Activated CD8-positive, alpha-beta memory T cell treated with anti-CD3 and anti-CD28 coated beads for 4 hours (primary cell): ENCODE measurements around the gene BSN.
"Not testable (repeated sequence)": the region's sequence is repeated elsewhere in the genome, so short reads cannot be mapped to it uniquely, and the experiment has no call there.

Source experiments
- DNase-seq, 2 donors: peaks; one replicate each; pipeline ENCODE4 v3.0.0-alpha.2; 2020; ENCODE audit warnings: low read depth in 2 of 2

The BSN gene

GRCh38 chr3:49694409-49695070 lies 140.3 kb downstream of the BSN start:
- DNase-seq: not testable (repeated sequence)

- DNase-seq: not testable (repeated sequence)
Measured at GRCh38 chr3:49695350-49696015, 141.2 kb downstream of the BSN start.

DNA sequence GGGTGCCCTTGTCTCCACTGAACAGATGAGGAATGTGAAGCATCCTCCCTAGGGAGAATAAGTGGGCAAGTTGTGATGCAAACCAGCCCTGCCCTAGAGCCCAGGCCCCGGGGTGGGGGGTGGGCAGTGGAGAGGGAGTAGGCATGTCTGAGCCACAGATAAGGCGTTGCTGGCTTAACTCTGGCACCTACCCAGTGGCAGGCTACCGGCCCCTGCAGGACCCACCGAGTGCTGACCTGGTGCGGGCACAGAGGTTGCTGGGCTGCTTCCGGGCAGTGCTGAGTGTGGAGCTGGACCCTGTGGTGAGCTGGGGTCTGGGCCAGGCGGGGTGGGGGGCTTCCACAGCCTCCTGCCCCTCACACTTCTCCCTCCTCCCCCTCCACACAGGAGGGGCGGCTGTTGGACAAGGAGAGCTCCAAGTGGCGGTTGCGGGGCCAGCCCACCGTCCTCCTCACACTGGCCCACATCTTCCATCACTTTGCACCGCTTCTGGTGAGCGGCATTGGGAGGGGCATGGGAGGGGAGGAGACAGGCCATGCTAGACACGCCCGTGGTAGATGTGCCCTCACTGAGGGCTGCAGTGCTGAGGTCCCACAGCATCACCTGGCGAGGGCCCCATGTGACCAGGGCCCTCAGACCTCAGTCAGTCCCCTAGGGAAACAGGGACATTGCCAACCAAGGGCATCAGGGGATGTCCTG lies 145.2 kb downstream of the BSN start:
- no peak for DNase-seq

- DNase-seq: no peak
Measured at GRCh38 chr3:49700014-49700413, 145.7 kb downstream of the BSN start.

GRCh38 chr3:49700453-49701128 lies 146.3 kb downstream of the BSN start:
- no peak for DNase-seq

DNA sequence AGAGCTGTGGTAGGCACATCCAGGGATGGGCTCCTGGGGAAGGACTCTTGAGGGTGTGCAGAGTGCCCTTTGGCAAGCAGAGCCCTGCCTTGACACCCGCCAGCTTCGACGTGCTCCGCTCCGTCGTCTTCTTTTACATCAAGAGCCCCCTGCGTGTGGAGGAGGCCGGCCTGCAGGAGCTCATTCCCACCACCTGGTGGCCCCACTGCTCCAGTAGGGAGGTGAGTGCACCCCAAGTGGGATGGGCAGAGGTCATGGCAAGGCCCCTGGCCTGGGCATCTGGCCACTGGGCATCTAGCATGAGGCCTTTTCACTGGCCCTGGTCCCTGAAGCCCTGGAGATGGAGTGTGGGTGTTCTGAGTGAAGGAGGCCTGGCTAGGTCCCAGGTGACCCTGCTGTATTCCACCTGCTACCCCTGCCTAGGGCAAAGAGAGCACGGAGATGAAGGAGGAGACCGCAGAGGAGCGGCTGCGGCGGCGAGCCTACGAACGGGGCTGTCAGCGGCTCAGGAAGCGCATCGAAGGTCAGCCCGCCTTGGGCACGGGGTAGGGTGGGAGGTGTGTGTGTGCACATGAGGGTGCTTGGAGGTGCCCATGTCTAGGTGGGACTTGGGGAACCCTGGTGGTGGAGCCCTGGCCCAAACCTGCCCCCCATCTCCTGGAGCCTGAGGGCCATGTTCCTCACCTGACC lies 147.3 kb downstream of the BSN start:
- DNase-seq: no peak

DNA sequence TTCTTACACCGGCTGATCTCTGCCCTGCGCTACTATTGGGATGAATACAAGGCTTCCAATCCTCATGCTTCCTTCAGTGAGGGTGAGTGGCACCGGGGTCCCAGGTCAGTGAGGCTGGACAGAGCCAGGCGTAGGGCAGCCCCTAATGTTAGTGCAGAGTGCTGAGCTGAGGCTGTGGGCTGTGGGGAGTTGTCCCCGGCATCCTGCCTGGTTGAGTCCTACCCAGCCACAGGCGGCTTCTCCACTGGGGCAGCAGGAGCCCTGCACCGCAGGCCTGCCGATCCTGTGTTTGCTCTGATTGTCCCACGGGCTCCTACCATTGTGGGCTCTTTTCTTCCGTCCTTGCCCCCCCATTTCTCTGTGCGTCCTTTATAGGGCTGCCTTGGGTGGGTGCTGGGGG lies 148.4 kb downstream of the BSN start:
- no peak for DNase-seq

GRCh38 chr3:49703443-49703927 lies 149.2 kb downstream of the BSN start:
- peak in 1 of 2 donors; percentile 35 for DNase-seq

GRCh38 chr3:49703956-49704355 lies 149.7 kb downstream of the BSN start:
- no peak for DNase-seq

GRCh38 chr3:49704629-49705028 lies 150.4 kb downstream of the BSN start:
- DNase-seq: no peak

- no peak for DNase-seq
Measured at GRCh38 chr3:49705390-49705960, 151.2 kb downstream of the BSN start.

- no peak for DNase-seq
Measured at GRCh38 chr3:49706456-49707112, 152.3 kb downstream of the BSN start.

- DNase-seq: no peak
Measured at GRCh38 chr3:49707113-49707480, 152.8 kb downstream of the BSN start.

- DNase-seq: no peak
Measured at GRCh38 chr3:49709852-49710251, 155.6 kb downstream of the BSN start.

- no peak for DNase-seq
Measured at GRCh38 chr3:49711489-49711888, 157.2 kb downstream of the BSN start.

GRCh38 chr3:49712166-49712565 lies 157.9 kb downstream of the BSN start:
- DNase-seq: no peak

DNA sequence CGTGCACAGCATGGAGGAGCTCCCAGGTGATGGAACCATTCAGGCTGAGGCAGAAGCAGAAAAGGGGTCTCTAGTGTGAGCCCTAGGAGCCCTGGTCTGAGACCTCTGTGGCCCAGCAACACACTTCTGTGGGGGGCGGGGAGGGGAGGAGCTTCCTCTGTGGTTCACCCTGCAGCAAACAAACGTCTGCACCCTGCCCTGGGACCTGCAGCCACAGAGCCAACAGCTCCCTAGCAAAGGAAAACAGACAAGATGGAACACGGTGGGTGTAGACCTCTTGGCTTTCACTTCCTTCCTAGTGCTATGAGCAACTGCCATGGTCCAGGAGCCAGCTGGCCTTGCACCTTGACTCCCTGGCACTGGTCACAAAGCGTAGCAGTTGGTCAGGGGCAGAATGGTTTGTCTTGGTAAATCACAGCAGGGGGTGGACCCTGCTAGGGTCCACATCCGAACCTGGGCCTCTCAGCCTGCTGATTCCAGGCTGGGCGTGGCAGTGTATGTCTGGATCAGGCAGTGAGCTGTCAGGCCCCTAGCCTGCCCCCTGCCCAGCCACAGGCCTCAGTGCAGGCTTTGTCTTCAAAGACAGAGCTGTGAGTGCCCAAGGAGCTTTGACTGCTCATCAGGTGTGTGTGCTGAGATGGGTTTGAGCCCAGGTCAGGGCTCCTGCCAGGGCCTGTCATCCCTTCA lies 158.5 kb downstream of the BSN start:
- DNase-seq: no peak

GRCh38 chr3:49713336-49714105 lies 159.2 kb downstream of the BSN start:
- DNase-seq: no peak

GRCh38 chr3:49714728-49715550 lies 160.7 kb downstream of the BSN start:
- DNase-seq: no peak
